Measurements from ENCODE around the gene IL1RAPL1. TPM values are rescaled to one million over a fixed set of nuclear protein-coding genes. Genes with fewer than 3 reads are reported as not detected.

The IL1RAPL1 gene
- total RNA-seq, 1 donor from 2014 or later = 2.7 TPM

GRCh38 chrX:29640106-29640505 lies 1052.9 kb downstream of the IL1RAPL1 start:
- H3K4me1 Mint-ChIP-seq = peaks cover 5% of the 10 kb centered on the region
- no peak overlapping the region for H3K4me3 Mint-ChIP-seq
- no peak for TF ChIP-seq CTCF (conservative IDR thresholded peaks at IDR 0.05)
- H3K9me3 Mint-ChIP-seq = no peaks in the 10 kb centered on the region
- no peaks in the 10 kb centered on the region for H3K27me3 Mint-ChIP-seq (ENCODE audit: low read depth)
- no peak overlapping the region for H3K27ac Mint-ChIP-seq (ENCODE audit: unreplicated experiment)
- no peak for DNase-seq (ENCODE audit: low read depth, low spot score)
- H3K36me3 Mint-ChIP-seq (ENCODE audit: low read depth) = no peaks in the 10 kb centered on the region

DNA sequence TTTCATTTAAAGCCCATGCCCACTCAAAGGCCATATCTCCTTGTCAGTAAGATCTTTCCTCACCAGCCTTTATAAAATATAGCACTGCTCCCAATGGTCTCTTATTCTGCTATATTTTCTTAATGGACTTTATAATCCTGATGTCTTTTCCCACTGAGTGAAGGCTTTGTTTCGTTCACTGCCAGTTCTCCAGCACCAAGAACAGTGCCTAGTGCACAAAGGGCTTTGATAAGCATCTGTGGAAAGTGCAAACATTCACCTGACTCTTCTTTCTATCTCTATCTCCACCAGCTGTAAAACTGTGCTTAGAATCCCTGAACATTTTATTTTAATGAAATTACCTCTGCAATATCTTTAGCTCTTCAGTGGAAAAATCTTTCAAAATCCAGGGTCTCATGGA lies 1054.2 kb downstream of the IL1RAPL1 start:
- H3K4me1 Mint-ChIP-seq = peaks cover 5% of the 10 kb centered on the region
- H3K9me3 Mint-ChIP-seq = no peaks in the 10 kb centered on the region
- H3K27ac Mint-ChIP-seq (ENCODE audit: unreplicated experiment) = no peak overlapping the region
- no peaks in the 10 kb centered on the region for H3K27me3 Mint-ChIP-seq (ENCODE audit: low read depth)
- no peak for DNase-seq (ENCODE audit: low read depth, low spot score)
- no peak for TF ChIP-seq CTCF (conservative IDR thresholded peaks at IDR 0.05)
- no peak overlapping the region for H3K4me3 Mint-ChIP-seq
- no peaks in the 10 kb centered on the region for H3K36me3 Mint-ChIP-seq (ENCODE audit: low read depth)

DNA sequence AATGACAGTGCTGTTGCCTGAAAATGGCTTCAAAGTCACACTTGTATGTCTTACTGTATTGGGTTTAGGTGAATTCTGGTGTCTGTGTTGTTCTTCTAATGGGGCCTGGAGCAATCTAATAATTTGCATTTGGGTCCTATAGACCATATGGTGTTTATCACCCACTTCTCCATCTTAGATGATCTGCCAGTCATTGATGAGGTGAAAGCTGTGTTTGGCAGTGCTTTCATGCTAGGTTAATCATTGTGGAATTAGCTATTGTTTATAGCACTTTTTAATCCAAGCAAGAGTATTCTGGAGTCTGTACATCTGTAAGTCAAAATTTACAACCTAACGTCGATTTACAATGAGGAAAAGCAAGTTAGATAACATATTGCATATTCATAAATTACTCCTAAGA lies 1055.9 kb downstream of the IL1RAPL1 start:
- Mint-ChIP-seq H3K36me3 (ENCODE audit: low read depth) (peaks cover 2% of the 10 kb centered on the region), H3K9me3 (no peaks in the 10 kb centered on the region), H3K27ac (ENCODE audit: unreplicated experiment) (no peak overlapping the region), H3K4me3 (no peak overlapping the region), H3K4me1 (peaks cover 5% of the 10 kb centered on the region), H3K27me3 (ENCODE audit: low read depth) (no peaks in the 10 kb centered on the region)
- no peak for TF ChIP-seq CTCF (conservative IDR thresholded peaks at IDR 0.05)
- DNase-seq (ENCODE audit: low read depth, low spot score) = no peak

DNA sequence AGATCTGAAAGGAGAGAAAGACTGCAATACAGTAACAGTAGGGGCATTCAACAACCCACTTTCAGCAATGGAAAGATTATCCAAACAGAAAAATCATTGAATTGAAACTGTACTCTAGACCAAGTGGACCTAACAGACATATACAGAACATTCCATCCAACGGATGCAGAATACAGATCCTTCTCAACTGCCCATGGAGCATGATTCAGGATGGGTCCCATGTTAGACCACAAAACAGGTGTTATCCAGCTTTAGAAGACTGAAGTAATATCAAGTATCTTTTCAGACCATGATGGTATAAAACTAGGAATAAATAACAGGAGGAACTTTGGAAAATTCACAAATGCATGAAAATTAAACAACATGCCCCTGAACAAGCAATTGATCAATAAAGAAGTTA lies 1060.9 kb downstream of the IL1RAPL1 start:
- Mint-ChIP-seq H3K36me3 (ENCODE audit: low read depth) (peaks cover 2% of the 10 kb centered on the region), H3K4me3 (no peak overlapping the region), H3K9me3 (peaks cover 3% of the 10 kb centered on the region), H3K27ac (ENCODE audit: unreplicated experiment) (no peak overlapping the region), H3K27me3 (ENCODE audit: low read depth) (no peaks in the 10 kb centered on the region), H3K4me1 (peaks cover 4% of the 10 kb centered on the region)
- DNase-seq (ENCODE audit: low read depth, low spot score) = no peak
- TF ChIP-seq CTCF (conservative IDR thresholded peaks at IDR 0.05) = no peak

DNA sequence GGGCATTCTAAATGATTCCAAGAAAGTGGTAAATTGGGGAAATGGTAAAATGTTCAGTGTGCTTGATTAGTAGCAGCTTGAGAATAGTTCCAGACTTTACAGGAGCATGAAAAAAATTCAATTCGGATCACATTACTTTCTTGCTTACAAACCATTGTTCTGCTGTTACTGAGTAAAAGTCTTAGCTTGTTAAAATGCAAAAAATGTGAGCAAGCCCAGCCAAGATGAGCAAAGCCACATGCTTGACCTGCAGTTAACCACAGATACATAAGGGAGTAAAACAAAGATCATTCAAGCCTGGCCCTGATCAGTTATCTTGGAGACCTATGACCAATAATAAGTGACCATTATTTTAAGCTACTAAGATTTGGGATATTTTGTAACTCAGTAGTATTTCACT lies 1065.2 kb downstream of the IL1RAPL1 start:
- peaks cover 7% of the 10 kb centered on the region for H3K9me3 Mint-ChIP-seq
- no peak for TF ChIP-seq CTCF (conservative IDR thresholded peaks at IDR 0.05)

DNA sequence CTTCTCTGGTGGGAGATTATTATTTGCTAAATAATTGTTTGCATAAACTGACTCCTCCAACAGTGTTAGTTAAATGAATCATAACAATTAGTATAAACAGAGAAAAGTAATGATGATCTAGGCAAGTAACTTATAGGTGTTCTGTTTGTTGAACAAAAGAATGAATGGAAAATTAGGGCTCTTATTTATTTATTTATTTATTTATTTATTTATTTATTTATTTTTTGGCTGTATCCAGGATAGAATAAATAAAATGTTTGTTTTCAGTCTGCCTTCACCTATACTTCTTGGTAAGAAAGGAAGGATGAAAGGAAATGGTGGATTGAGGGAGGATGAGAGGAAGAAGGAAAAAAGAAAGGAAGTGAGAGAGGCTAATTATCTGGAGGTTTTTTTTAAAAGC lies 1066.5 kb downstream of the IL1RAPL1 start:
- no peak for DNase-seq (ENCODE audit: low read depth, low spot score)
- no peaks in the 10 kb centered on the region for H3K27me3 Mint-ChIP-seq (ENCODE audit: low read depth)
- peaks cover 4% of the 10 kb centered on the region for H3K4me1 Mint-ChIP-seq
- no peak for TF ChIP-seq CTCF (conservative IDR thresholded peaks at IDR 0.05)
- H3K4me3 Mint-ChIP-seq = no peak overlapping the region
- peaks cover 7% of the 10 kb centered on the region for H3K9me3 Mint-ChIP-seq
- H3K36me3 Mint-ChIP-seq (ENCODE audit: low read depth) = no peaks in the 10 kb centered on the region
- no peak overlapping the region for H3K27ac Mint-ChIP-seq (ENCODE audit: unreplicated experiment)

More for the DNA sequence above, 1065.2 kb downstream of the IL1RAPL1 start:
- Mint-ChIP-seq H3K36me3 (ENCODE audit: low read depth) (no peaks in the 10 kb centered on the region), H3K4me1 (peaks cover 4% of the 10 kb centered on the region), H3K27me3 (ENCODE audit: low read depth) (no peaks in the 10 kb centered on the region), H3K27ac (ENCODE audit: unreplicated experiment) (no peak overlapping the region), H3K4me3 (no peak overlapping the region)
- no peak for DNase-seq (ENCODE audit: low read depth, low spot score)
